GM19468 (cell line): ENCODE data around the gene MGAM2.

Experiments
- ATAC-seq: cut with Tn5 transposase; IDR thresholded peaks from one replicate; pipeline ENCODE4 v1.9.1; 2021; ENCODE audit warnings: mild to moderate bottlenecking, moderate library complexity, moderate number of reproducible peaks; ENCODE audit not compliant: unreplicated experiment; ENCODE audit errors: extremely low read depth

MGAM2 gene

GRCh38 chr7:142172932-142173331 is 61.4 kb downstream of the MGAM2 start:
- no peak for ATAC-seq

GRCh38 chr7:142174441-142174840 is 62.9 kb downstream of the MGAM2 start:
- no peak for ATAC-seq

- ATAC-seq, result no peak
These were observed 64.1 kb downstream of the MGAM2 start for GRCh38 chr7:142175594-142175993.

- ATAC-seq, result no peak
These were observed 65.4 kb downstream of the MGAM2 start for GRCh38 chr7:142176901-142177300.

- ATAC-seq, result no peak
These were observed 66.4 kb downstream of the MGAM2 start for GRCh38 chr7:142177869-142178268.

GRCh38 chr7:142180426-142180825 is 68.9 kb downstream of the MGAM2 start:
- no peak for ATAC-seq

- no peak for ATAC-seq
These were observed 69.7 kb downstream of the MGAM2 start for GRCh38 chr7:142181211-142181610.

GRCh38 chr7:142181966-142182365 is 70.4 kb downstream of the MGAM2 start:
- no peak for ATAC-seq

GRCh38 chr7:142185069-142185468 is 73.6 kb downstream of the MGAM2 start:
- ATAC-seq, result no peak

- ATAC-seq, result no peak
These were observed 74.3 kb downstream of the MGAM2 start for GRCh38 chr7:142185801-142186200.

- no peak for ATAC-seq
These were observed 76.6 kb downstream of the MGAM2 start for GRCh38 chr7:142188154-142188553.

GRCh38 chr7:142188846-142189245 is 77.3 kb downstream of the MGAM2 start:
- ATAC-seq, result no peak

GRCh38 chr7:142194201-142194600 is 82.7 kb downstream of the MGAM2 start:
- ATAC-seq, result no peak

GRCh38 chr7:142196066-142196840 is 84.7 kb downstream of the MGAM2 start:
- no peak for ATAC-seq

- no peak for ATAC-seq
These were observed 88.7 kb downstream of the MGAM2 start for GRCh38 chr7:142200206-142200605.

- ATAC-seq, result no peak
These were observed 117.1 kb downstream of the MGAM2 start for GRCh38 chr7:142228537-142229104.

GRCh38 chr7:142231716-142232115 is 120.2 kb downstream of the MGAM2 start:
- ATAC-seq, result no peak

GRCh38 chr7:142240546-142240945 is 129.0 kb downstream of the MGAM2 start:
- ATAC-seq, result no peak

- ATAC-seq, result no peak
These were observed 132.3 kb downstream of the MGAM2 start for GRCh38 chr7:142243823-142244222.

GRCh38 chr7:142248166-142249160 is 136.9 kb downstream of the MGAM2 start:
- no peak for ATAC-seq

GRCh38 chr7:142249918-142250317 is 138.4 kb downstream of the MGAM2 start:
- no peak for ATAC-seq
